HG03460 (cell line): ENCODE data around the gene PTPN13.

Experiments
- ATAC-seq: cut with Tn5 transposase; IDR thresholded peaks from one replicate; pipeline ENCODE4 v1.9.1; 2021; ENCODE audit not compliant: unreplicated experiment

PTPN13 gene, protein sequence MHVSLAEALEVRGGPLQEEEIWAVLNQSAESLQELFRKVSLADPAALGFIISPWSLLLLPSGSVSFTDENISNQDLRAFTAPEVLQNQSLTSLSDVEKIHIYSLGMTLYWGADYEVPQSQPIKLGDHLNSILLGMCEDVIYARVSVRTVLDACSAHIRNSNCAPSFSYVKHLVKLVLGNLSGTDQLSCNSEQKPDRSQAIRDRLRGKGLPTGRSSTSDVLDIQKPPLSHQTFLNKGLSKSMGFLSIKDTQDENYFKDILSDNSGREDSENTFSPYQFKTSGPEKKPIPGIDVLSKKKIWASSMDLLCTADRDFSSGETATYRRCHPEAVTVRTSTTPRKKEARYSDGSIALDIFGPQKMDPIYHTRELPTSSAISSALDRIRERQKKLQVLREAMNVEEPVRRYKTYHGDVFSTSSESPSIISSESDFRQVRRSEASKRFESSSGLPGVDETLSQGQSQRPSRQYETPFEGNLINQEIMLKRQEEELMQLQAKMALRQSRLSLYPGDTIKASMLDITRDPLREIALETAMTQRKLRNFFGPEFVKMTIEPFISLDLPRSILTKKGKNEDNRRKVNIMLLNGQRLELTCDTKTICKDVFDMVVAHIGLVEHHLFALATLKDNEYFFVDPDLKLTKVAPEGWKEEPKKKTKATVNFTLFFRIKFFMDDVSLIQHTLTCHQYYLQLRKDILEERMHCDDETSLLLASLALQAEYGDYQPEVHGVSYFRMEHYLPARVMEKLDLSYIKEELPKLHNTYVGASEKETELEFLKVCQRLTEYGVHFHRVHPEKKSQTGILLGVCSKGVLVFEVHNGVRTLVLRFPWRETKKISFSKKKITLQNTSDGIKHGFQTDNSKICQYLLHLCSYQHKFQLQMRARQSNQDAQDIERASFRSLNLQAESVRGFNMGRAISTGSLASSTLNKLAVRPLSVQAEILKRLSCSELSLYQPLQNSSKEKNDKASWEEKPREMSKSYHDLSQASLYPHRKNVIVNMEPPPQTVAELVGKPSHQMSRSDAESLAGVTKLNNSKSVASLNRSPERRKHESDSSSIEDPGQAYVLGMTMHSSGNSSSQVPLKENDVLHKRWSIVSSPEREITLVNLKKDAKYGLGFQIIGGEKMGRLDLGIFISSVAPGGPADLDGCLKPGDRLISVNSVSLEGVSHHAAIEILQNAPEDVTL (N-terminal part only)

DNA sequence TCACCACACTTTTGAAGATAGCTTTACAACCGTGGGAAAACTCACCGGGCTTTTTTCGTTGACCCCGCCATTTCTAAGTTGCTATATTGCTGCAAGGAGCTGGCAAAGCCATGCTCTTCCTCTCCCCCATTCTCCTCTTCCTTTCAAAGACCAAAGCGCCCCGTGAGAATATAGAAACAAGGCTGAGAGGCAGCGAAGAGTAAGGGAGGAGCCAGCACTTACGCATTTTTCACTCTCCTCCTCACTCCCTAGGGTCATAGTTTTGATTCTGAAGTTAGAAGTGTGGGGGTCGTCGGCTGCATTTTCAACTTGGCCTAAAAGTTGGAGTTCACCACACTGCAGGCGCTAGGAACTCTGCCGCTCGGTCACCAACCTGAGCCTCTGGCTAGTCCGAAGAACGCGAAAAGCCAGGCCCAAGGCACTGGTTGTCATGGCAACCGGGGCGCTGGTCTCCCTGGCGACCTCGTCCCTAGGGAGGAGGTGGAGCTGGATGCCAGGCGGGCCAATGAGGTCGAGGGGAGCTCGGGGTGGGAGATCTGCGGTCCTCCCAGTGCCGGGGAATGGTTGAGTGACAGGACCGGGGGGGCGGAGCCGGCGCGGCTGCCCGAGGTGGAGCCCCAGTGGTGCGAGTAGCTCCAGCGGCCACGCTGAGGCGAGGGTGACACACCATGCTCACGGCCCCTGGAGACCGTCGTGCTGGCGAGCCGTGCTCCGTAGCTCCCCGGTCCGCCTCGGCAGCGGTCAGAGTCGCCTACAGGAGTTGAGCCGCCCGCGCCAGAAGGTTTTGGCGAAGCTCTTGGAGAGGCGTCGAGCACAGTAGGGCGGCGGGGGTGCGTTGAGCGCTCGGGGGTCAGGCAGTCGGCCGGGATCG lies at the start of gene PTPN13:
Gene PTPN13 (plus strand): TSS at position 628 of the 871 bp plus-strand sequence. CDS start 40,942 bp downstream, outside the sequence.
- ATAC-seq: peak; percentile 95

DNA sequence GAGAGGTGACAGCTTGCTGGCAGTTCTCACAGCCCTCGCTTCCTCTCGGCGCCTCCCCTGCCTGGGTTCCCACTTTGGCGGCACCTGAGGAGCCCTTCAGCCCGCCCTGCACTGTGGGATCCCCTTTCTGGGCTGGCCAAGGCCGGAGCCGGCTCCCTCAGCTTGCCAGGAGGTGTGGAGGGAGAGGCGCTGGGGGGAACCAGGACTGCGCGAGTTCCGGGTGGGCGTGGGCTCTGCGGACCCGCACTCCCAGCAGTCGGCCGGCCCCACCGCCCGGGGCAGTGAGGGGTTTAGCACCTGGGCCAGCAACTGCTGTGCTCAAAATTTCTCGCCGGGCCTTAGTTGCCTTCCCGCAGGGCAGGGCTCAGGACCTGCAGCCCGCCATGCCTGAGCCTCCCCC lies 47.0 kb upstream of the PTPN13 start:
- ATAC-seq: no peak

- no peak for ATAC-seq
These were observed 44.8 kb upstream of the PTPN13 start for GRCh38 chr4:86549163-86549788.

DNA sequence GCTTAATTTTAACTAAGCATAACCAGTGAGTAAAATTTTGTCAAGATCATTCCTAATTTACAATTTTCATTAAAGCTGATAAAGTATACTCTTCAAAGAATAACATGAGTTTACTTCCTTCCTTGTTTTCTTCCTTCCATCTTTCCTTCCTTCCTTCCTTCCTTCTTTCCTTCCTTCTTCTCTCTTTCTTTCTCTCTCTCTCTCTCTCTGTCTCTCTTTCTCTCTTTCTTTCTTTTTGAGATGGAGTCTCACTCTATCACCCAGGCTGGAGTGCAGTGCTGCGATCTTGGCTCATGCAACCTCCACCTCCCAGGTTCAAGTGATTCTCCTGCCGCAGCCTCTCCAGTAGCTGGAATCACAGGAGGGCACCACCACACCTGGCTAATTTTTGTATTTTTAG lies 42.7 kb upstream of the PTPN13 start:
- no peak for ATAC-seq

DNA sequence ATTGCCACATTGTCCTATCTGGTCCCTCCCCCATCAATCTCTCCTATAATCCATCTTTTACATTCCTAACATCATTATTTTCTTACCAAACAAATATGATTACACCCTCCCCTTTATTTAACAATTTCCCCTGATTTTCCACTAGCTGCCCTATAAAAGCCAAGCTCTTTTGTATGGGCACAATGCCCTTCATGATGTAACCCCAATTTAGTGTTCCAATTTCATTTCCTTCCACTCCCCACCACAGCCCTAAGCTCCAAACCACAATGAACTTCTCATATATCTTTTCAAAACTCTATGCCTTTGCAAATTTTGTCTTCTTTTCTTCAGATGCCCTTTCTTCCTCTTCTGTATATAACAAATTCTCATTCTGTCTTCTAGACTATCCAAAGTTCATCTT lies 39.5 kb upstream of the PTPN13 start:
- no peak for ATAC-seq

- ATAC-seq: peak; percentile 37
These were observed 37.2 kb upstream of the PTPN13 start for GRCh38 chr4:86556791-86557415.

GRCh38 chr4:86557526-86557925 lies 36.6 kb upstream of the PTPN13 start:
- peak; percentile 86 for ATAC-seq

DNA sequence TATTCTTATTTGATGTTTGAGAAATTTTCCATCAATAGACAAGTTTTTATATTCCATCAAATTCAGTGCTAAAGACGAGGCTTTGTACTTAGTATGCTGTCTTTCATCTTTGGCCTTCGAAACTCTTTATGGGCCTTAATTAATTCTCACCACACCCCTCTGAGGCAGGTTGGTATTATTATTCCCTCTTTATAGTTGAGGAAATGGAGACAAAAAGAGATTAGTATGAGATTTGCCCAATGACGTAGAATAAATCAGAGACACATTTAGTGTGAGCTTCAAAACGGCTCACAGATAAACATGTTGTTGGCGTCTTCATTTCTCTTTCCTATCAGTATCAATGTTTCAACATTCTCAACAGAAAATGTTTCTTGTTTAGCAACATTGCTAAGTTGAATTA lies 35.9 kb upstream of the PTPN13 start:
- no peak for ATAC-seq

DNA sequence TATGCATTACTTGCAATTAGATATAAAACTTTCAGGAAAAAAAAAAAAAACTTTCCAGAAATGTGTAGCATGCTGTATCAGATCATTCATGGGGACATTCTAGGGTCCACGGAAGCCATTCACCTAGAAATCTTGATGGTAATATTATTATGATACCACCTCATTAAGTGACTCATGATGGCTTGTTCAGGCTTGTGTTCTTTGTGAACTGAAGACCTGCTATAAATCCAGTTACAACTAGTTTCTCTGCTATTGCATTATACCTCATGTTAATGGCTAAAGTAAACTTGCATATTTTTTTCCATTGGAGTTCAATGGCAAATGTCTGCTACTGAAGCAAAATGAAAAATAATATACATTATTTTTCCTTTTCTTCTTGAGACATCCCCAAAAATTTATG lies 35.3 kb upstream of the PTPN13 start:
- ATAC-seq: no peak

DNA sequence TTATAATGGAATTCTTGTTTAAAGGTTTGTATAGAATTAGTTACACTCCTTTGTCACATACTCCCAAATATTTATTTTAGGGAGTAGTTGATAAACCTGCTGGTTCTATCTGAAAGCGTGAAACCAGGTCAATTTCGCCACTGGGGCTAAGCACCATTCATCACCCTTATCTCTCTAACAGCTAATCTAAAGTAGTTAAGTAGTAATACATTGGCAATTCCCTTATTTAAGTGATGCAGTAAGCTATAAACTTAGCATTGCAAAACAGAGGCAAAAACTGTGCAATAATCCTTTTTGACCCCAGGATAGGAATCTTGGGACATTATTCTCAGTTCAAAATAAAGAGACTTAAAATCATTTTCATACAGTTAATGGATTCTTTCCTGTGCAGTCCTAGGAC lies 33.7 kb upstream of the PTPN13 start:
- ATAC-seq: no peak

DNA sequence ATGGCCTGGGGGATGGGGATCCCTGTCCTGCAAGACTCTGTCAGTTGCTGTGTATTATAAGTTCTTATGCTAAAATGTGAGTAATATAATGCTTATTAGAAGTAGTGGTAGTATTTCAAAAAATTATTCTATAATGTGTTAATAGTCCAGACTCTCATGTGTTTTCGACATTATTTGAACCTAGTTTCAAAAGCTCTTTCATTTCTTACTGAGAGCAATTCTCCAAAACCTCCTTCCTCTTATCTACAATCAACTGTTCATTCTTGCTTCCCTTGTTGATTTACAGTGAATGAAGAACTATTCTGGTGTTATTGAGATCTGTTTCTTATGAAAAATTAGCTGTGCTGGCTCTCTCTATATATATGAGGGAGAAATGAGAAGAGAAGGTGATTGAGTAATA lies 32.9 kb upstream of the PTPN13 start:
- no peak for ATAC-seq

- no peak for ATAC-seq
These were observed 30.7 kb upstream of the PTPN13 start for GRCh38 chr4:86563416-86563815.

DNA sequence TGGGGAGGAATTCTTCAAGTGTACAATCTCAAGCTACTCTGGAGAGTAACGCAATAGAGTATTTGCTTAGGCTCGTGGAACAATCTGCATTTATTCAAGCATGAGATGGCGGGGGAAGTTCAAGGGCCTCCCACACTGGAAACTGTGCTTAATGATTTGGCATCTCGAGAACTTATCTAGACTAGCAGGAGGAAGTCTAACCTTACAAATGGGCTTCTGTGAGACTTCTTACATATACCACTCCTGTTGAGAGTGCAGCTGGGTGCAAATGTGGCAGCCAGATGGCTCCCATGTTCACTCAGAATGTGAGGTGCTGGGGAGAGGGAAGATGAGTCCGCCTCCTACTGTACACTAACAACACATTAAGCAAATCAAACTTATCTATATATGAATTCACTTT lies 29.3 kb upstream of the PTPN13 start:
- no peak for ATAC-seq

GRCh38 chr4:86565651-86566050 lies 28.5 kb upstream of the PTPN13 start:
- no peak for ATAC-seq

- no peak for ATAC-seq
These were observed 24.8 kb upstream of the PTPN13 start for GRCh38 chr4:86569103-86569870.

GRCh38 chr4:86579941-86580340 lies 14.2 kb upstream of the PTPN13 start:
- ATAC-seq: no peak

DNA sequence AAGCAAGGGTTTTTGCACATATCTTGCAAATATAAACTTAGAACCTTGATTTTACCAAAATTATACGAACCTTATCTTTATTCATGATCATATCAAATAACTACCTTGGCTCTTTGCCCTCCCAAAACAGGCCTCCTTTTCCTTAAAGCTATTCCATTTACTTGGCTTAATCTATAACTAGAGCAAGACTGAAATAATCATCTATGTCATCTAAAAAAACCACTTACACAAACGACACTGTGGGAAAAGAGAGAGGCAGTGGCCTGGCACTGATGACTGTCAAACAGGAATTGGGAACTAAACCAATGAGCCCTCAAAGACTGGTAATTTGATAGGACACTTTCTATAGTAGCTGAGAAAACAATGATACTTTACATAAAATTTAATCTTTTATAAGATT lies 11.7 kb upstream of the PTPN13 start:
- ATAC-seq: no peak

DNA sequence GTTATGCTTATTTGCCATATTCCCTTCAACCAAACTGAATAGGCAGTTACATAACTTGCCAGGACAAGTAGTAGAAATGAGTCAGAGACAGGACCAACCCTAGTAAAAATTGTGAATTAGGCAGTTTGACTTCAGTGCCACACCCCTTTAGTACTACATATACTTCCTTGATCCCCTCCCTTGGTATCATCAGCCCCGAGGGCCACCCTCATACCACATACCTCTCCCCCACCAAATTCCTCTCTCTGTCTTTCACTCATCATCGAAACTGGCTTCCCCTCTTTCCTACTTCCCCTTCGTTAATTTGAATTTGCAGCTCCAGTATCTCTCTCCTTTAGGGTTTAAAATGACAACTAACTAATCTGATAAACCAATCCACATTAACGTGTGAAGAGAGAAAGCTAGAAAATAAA lies 7.9 kb upstream of the PTPN13 start:
- ATAC-seq: no peak
